ENCODE measurements around the gene SERPINC1.
"Not testable (repeated sequence)": the region's sequence is repeated elsewhere in the genome, so short reads cannot be mapped to it uniquely, and the experiment has no call there.

SERPINC1 gene

DNA sequence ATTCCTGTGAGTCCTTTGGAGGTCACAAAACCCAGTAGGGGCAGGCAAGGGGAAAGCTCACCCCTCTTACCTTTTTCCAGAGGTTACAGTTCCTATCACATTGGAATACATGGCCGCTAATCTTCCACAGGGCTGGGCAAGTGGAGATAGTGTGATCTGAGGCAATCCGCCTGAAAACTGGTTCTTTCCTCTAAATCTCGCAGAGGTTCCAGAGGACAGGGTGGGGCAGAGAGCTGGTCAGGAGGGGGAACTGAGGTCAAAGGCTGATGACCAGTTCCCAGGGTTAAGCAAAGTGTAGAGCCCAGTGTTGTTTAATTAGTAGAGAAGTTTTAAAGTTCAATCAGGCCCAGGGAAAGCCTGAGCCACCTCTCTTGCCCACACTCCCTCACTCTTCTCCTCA, at the start of gene SERPINC1:
Gene SERPINC1 (minus strand): TSS at position 179 of the 400 bp plus-strand sequence. CDS start 68 bp downstream, at position 111.
- peaks cover 3% of the 10 kb centered on the region; the same call in 1 of the 2 replicates for H3K4me1 ChIP-seq (ENCODE audit: control insufficient read depth, insufficient read depth, low read length)
- no peaks in the 10 kb centered on the region for H3K9me3 ChIP-seq (ENCODE audit: control insufficient read depth, insufficient read depth, low read depth, low read length)
- no peaks in the 10 kb centered on the region for H3K27me3 ChIP-seq (ENCODE audit: control insufficient read depth, insufficient read depth, low read length)
- no peak within 1 kb of the TSS for H3K4me3 ChIP-seq (ENCODE audit: low read depth, low read length)
- no peak within 1 kb of the TSS for H3K9ac ChIP-seq (ENCODE audit: low read length)
- no peak within 1 kb of the TSS for H3K27ac ChIP-seq (ENCODE audit: low read depth, low read length)
- no peaks in the 10 kb centered on the region for H3K36me3 ChIP-seq (ENCODE audit: control insufficient read depth, insufficient read depth, low read length)

DNA sequence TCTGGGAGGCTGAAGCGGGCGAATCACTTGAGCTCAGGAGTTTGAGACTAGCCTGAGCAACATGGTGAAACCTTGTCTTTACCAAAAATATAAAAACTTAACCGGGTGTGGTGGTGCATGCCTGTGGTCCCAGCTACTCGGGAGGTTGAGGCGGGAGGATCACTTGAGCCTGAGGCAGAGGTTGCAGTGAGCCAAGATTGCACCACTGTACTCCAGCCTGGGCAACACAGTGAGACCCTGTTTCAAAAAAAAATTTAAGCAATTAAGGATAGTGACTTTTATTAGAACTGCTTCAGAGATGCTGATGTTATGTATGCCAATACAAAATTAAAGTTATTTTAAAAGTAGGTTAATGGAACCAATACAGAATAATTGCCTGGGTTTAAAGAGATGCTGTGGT, 48.8 kb upstream of the SERPINC1 start:
- not testable (repeated sequence) for H3K4me1 ChIP-seq (ENCODE audit: control insufficient read depth, insufficient read depth, low read length); H3K27ac ChIP-seq (ENCODE audit: low read depth, low read length); H3K27me3 ChIP-seq (ENCODE audit: control insufficient read depth, insufficient read depth, low read length); H3K9ac ChIP-seq (ENCODE audit: low read length); H3K4me3 ChIP-seq (ENCODE audit: low read depth, low read length); H3K9me3 ChIP-seq (ENCODE audit: control insufficient read depth, insufficient read depth, low read depth, low read length)
- peaks cover 86% of the 10 kb centered on the region for H3K36me3 ChIP-seq (ENCODE audit: control insufficient read depth, insufficient read depth, low read length)

DNA sequence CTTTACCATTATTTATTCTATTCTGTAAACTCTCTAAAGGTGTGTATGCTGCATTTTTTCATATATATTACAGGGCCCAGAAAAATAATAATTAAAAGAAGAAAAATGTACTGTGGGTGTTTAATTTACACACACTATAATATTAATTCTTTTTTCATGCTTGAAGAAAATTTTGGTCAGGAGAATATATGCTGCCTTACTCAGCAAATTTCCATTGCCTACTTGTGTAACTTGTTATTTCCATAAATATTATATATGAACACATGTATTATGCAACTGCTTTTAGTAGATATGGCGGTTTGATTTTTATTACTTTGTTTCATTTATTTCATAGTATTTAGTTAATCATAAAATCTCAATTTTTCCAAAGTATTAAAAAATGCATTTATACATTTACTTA, 46.4 kb upstream of the SERPINC1 start:
- H3K27ac ChIP-seq (ENCODE audit: low read depth, low read length): no peak overlapping the region
- no peak overlapping the region for H3K9ac ChIP-seq (ENCODE audit: low read length)
- peaks cover 88% of the 10 kb centered on the region for H3K36me3 ChIP-seq (ENCODE audit: control insufficient read depth, insufficient read depth, low read length)
- H3K4me3 ChIP-seq (ENCODE audit: low read depth, low read length): no peak overlapping the region
- no peaks in the 10 kb centered on the region for H3K4me1 ChIP-seq (ENCODE audit: control insufficient read depth, insufficient read depth, low read length)
- H3K9me3 ChIP-seq (ENCODE audit: control insufficient read depth, insufficient read depth, low read depth, low read length): no peaks in the 10 kb centered on the region
- H3K27me3 ChIP-seq (ENCODE audit: control insufficient read depth, insufficient read depth, low read length): no peaks in the 10 kb centered on the region

DNA sequence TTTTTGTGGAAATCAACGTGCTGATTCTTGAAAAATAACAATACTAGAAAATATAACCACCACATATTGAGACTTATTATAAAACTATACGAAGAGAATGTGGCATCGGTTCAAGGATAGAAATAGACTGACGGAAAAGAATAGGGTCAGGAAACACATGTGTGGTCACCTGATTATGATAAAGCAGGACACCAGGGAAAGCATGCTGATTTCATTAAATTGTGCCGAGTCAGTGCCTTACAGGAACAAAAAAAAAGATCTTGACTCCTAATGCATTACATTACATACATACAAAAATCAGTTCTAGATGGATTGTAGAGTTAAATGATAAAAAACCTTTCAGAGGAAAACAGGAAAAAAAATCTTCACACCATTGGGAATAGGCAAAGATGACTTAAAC, 43.5 kb upstream of the SERPINC1 start:
- Histone ChIP-seq H3K36me3 (ENCODE audit: control insufficient read depth, insufficient read depth, low read length) (peaks cover 77% of the 10 kb centered on the region), H3K4me3 (ENCODE audit: low read depth, low read length) (no peak overlapping the region), H3K4me1 (ENCODE audit: control insufficient read depth, insufficient read depth, low read length) (no peaks in the 10 kb centered on the region), H3K27ac (ENCODE audit: low read depth, low read length) (no peak overlapping the region), H3K9ac (ENCODE audit: low read length) (no peak overlapping the region), H3K9me3 (ENCODE audit: control insufficient read depth, insufficient read depth, low read depth, low read length) (no peaks in the 10 kb centered on the region), H3K27me3 (ENCODE audit: control insufficient read depth, insufficient read depth, low read length) (no peaks in the 10 kb centered on the region)

DNA sequence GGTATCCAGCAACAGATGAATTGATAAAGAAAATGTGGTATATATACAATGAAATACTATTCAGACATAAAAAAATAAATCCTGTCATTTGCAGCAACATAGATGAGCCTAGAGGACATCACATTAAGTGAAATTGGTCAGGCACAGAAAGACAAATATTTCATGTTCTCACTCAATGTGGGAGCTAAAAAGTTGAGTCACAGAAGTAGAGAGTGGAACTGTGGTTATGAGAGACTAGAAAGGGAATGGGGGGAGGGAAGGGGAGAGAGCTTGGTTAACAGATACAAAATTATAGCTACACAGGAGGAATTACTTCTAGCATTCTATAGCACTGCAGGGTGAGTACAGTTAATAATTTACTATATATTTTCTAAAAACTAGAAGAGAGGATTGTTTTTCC, 37.1 kb upstream of the SERPINC1 start:
- H3K9me3 ChIP-seq (ENCODE audit: control insufficient read depth, insufficient read depth, low read depth, low read length): no peaks in the 10 kb centered on the region
- no peak overlapping the region for H3K27ac ChIP-seq (ENCODE audit: low read depth, low read length)
- no peaks in the 10 kb centered on the region for H3K4me1 ChIP-seq (ENCODE audit: control insufficient read depth, insufficient read depth, low read length)
- peaks cover 50% of the 10 kb centered on the region for H3K36me3 ChIP-seq (ENCODE audit: control insufficient read depth, insufficient read depth, low read length)
- no peaks in the 10 kb centered on the region for H3K27me3 ChIP-seq (ENCODE audit: control insufficient read depth, insufficient read depth, low read length)
- H3K9ac ChIP-seq (ENCODE audit: low read length): no peak overlapping the region
- H3K4me3 ChIP-seq (ENCODE audit: low read depth, low read length): no peak overlapping the region

DNA sequence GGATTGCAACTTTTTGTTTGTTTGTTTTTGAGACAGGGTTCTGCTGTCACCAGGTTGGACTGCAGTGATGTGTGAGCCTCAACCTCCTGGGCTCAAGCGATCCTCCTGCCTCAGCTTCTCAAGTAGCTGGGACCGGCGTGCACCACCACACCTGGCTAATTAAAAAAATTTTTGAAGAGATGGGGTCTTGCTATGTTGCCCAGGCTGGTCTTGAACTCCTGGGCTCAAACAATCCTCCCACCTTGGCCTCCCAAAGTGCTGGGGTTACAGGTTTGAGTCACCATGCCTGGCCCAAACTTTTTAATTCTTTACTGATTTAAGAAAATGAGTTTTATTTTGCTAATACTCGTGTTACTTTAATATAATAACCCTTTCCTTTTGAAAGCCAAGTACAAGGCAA, 31.5 kb upstream of the SERPINC1 start:
- Histone ChIP-seq H3K4me1 (ENCODE audit: control insufficient read depth, insufficient read depth, low read length) (no peaks in the 10 kb centered on the region), H3K36me3 (ENCODE audit: control insufficient read depth, insufficient read depth, low read length) (peaks cover 68% of the 10 kb centered on the region), H3K4me3 (ENCODE audit: low read depth, low read length) (no peak overlapping the region), H3K27me3 (ENCODE audit: control insufficient read depth, insufficient read depth, low read length) (no peaks in the 10 kb centered on the region), H3K27ac (ENCODE audit: low read depth, low read length) (no peak overlapping the region), H3K9me3 (ENCODE audit: control insufficient read depth, insufficient read depth, low read depth, low read length) (no peaks in the 10 kb centered on the region), H3K9ac (ENCODE audit: low read length) (no peak overlapping the region)

DNA sequence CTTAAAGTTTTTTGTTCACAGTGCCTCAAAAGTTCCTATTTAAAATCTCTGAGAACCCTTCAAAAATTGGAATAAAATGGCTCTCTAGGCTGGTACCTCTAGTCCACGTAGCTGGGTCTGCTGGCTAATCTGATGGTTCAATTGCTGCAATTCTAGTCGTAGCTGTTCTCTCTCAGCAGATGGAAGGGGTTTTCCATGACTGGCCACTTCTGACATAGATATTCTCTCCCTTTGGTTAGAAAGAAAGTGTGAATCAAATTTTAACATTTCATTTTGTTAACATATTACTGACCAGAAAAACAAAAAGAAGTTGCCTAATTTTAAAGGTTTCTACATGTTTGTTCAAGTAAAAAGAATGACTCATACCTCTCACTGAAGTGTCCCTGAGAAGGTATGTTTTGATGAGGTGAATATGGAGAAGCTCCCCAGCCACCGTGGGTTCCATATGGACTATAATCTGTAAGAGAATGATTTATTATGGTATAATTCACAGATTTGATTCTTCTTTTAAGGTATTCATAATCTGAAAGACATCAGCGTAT, 29.3 kb upstream of the SERPINC1 start:
- Histone ChIP-seq H3K27me3 (ENCODE audit: control insufficient read depth, insufficient read depth, low read length) (no peaks in the 10 kb centered on the region), H3K9me3 (ENCODE audit: control insufficient read depth, insufficient read depth, low read depth, low read length) (no peaks in the 10 kb centered on the region), H3K4me3 (ENCODE audit: low read depth, low read length) (no peak overlapping the region), H3K9ac (ENCODE audit: low read length) (no peak overlapping the region), H3K36me3 (ENCODE audit: control insufficient read depth, insufficient read depth, low read length) (peaks cover 79% of the 10 kb centered on the region), H3K27ac (ENCODE audit: low read depth, low read length) (no peak overlapping the region), H3K4me1 (ENCODE audit: control insufficient read depth, insufficient read depth, low read length) (no peaks in the 10 kb centered on the region)

DNA sequence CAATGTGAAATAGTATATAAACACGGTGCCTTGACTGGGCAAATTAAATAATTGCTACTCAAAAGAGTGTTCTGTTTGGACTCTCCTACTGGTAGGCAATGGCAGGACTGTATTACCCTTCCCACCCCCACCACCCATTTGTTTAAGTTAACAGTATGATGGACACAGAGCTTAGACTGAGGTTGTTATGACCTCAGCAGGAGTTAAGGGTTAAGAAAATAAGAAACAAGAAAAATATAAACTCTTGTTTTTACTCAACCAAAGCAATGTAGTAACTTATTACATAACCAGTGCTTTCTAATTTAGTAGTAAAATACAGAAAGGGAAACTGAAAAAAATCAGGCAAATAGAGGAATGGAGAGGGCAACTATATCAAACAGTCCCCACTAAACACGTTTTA, 19.9 kb upstream of the SERPINC1 start:
- H3K27me3 ChIP-seq (ENCODE audit: control insufficient read depth, insufficient read depth, low read length): no peaks in the 10 kb centered on the region
- no peaks in the 10 kb centered on the region for H3K9me3 ChIP-seq (ENCODE audit: control insufficient read depth, insufficient read depth, low read depth, low read length)
- no peaks in the 10 kb centered on the region for H3K4me1 ChIP-seq (ENCODE audit: control insufficient read depth, insufficient read depth, low read length)
- H3K9ac ChIP-seq (ENCODE audit: low read length): no peak overlapping the region
- H3K27ac ChIP-seq (ENCODE audit: low read depth, low read length): no peak overlapping the region
- no peak overlapping the region for H3K4me3 ChIP-seq (ENCODE audit: low read depth, low read length)
- peaks cover 55% of the 10 kb centered on the region for H3K36me3 ChIP-seq (ENCODE audit: control insufficient read depth, insufficient read depth, low read length)

DNA sequence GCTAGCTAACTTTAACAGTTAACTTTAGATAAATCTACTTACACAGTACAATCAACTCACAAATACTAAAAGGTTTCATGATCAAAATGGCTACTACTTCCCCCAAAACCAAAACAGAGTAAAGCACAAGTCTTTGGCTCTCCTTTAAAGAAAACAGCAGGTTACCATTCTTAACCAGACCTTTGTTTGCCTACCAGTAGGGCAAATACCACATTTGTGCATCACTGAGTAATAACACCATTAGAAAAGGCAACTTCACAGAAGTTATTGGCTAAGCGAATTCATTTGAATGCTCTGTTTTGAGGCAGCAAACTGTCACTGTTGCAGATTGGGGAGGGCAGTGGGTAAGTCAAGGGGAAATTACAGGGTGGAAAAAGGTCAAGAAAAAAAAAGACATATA, 17.3 kb upstream of the SERPINC1 start:
- H3K36me3 ChIP-seq (ENCODE audit: control insufficient read depth, insufficient read depth, low read length): peaks cover 36% of the 10 kb centered on the region
- no peak overlapping the region for H3K4me3 ChIP-seq (ENCODE audit: low read depth, low read length)
- no peak overlapping the region for H3K9ac ChIP-seq (ENCODE audit: low read length)
- no peaks in the 10 kb centered on the region for H3K4me1 ChIP-seq (ENCODE audit: control insufficient read depth, insufficient read depth, low read length)
- no peaks in the 10 kb centered on the region for H3K9me3 ChIP-seq (ENCODE audit: control insufficient read depth, insufficient read depth, low read depth, low read length)
- no peak overlapping the region for H3K27ac ChIP-seq (ENCODE audit: low read depth, low read length)
- H3K27me3 ChIP-seq (ENCODE audit: control insufficient read depth, insufficient read depth, low read length): no peaks in the 10 kb centered on the region

DNA sequence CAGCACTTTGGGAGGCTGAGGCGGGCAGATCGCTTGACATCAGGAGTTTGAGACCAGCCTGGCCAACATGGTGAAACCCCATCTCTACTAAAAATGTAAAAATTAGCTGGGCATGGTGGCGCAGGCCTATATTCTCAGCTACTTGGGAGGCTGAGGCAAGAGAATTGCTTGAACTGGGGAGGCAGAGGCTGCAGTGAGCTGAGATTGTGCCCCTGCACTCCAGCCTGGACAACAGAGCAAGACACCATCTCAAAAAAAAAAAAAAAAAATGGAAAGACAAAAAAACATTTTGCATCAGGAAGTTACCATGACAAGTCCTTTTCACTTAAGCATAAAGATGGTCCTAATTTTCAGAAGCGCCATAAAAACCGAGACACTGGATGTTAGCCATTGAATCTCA, 13.4 kb upstream of the SERPINC1 start:
- not testable (repeated sequence) for H3K4me1 ChIP-seq (ENCODE audit: control insufficient read depth, insufficient read depth, low read length); H3K9me3 ChIP-seq (ENCODE audit: control insufficient read depth, insufficient read depth, low read depth, low read length)

DNA sequence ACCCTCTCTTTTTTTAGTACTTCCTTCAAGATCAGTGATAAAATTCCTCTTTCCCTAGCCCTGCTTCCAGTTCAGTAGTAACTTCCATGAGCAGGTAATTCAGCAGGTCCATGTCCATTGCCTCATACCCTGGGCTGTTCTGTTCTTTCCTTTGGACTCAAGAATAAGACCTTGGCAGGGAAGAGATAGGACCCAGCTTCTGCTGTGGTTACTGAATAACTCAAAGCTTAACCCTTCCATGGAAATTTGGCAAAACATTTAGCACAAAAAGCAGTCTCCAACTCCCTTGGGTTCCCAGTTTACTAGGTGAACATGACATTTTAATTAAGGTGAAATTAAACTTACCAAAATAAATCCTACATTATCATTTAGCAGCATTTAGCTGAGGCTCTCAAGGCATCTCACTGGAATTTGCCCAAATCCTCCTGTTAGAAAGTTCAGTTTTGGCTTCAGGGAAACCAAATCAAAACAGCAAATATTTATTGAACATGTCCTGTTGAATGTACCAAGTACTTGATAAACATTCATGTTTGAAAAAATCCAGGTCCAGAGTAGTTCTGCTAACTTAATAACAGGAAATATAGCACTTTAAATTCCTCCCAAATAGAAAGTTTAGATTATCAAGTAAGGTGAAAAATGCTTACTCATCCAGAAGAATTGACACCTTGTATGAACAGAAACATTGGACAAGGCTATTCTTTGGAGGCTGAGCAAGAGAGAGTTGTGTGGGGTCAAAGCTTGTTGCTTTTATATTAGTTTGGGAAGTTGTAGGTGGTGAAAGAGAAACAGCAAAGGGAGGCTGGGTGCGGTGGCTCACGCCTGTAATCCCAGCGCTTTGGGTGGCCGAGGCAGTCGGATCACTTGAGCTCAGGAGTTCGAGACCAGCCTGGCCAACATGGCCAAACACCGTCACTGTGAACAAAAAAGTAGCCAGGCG, 8.4 kb upstream of the SERPINC1 start:
- Histone ChIP-seq H3K4me1 (ENCODE audit: control insufficient read depth, insufficient read depth, low read length) (no peaks in the 10 kb centered on the region), H3K36me3 (ENCODE audit: control insufficient read depth, insufficient read depth, low read length) (no peaks in the 10 kb centered on the region), H3K9ac (ENCODE audit: low read length) (no peak overlapping the region), H3K27ac (ENCODE audit: low read depth, low read length) (no peak overlapping the region), H3K4me3 (ENCODE audit: low read depth, low read length) (no peak overlapping the region), H3K9me3 (ENCODE audit: control insufficient read depth, insufficient read depth, low read depth, low read length) (no peaks in the 10 kb centered on the region), H3K27me3 (ENCODE audit: control insufficient read depth, insufficient read depth, low read length) (no peaks in the 10 kb centered on the region)

More for the DNA sequence above, 13.4 kb upstream of the SERPINC1 start:
- not testable (repeated sequence) for H3K27ac ChIP-seq (ENCODE audit: low read depth, low read length); H3K4me3 ChIP-seq (ENCODE audit: low read depth, low read length); H3K27me3 ChIP-seq (ENCODE audit: control insufficient read depth, insufficient read depth, low read length); H3K9ac ChIP-seq (ENCODE audit: low read length); H3K36me3 ChIP-seq (ENCODE audit: control insufficient read depth, insufficient read depth, low read length)
